Activated naive CD8-positive, alpha-beta T cell treated with anti-CD3 and anti-CD28 coated beads, Interleukin-2, amount 10 ng/mL, durations not matched to agents 7 days and 5 days (primary cell): Measurements from ENCODE around the gene BARD1. TPM values are rescaled to one million over a fixed set of nuclear protein-coding genes. Genes with fewer than 3 reads are reported as not detected.
"Not testable (repeated sequence)": the region's sequence is repeated elsewhere in the genome, so short reads cannot be mapped to it uniquely, and the experiment has no call there.

Experiments
- ATAC-seq: fragments of 150-1000 bp; cut with Tn5 transposase; one replicate; pipeline ENCODE4 v1.10.0; 2021; ENCODE audit warnings: low read depth, moderate library complexity
- POLR2A ChIA-PET: fragments of 350-600 bp; sonication (Branson Sonifier 250); formaldehyde crosslinking; loops from one replicate; lab custom pipeline; 2021; ENCODE audit warnings: antibody characterized with exemption; lab: Charles Lee
- DNase-seq: peaks from one replicate; pipeline ENCODE4 v3.0.0; 2021
- H3K27ac Mint-ChIP-seq: one replicate; pipeline ENCODE4 v1.8.0; 2022; ENCODE audit warnings: mild to moderate bottlenecking, mixed read lengths
- H3K27me3 Mint-ChIP-seq: one replicate; pipeline ENCODE4 v1.8.0; 2022; ENCODE audit warnings: mild to moderate bottlenecking, moderate library complexity, mixed read lengths
- H3K36me3 Mint-ChIP-seq: one replicate; pipeline ENCODE4 v1.8.0; 2021; ENCODE audit warnings: mild to moderate bottlenecking, mixed read lengths
- H3K4me1 Mint-ChIP-seq: one replicate; pipeline ENCODE4 v1.8.0; 2021; ENCODE audit warnings: mixed read lengths
- H3K4me3 Mint-ChIP-seq: one replicate; pipeline ENCODE4 v1.8.0; 2022; ENCODE audit warnings: mild to moderate bottlenecking, moderate library complexity, mixed read lengths
- H3K9me3 Mint-ChIP-seq: one replicate; pipeline ENCODE4 v1.8.0; 2021; ENCODE audit warnings: mixed read lengths
- total RNA-seq, 2 experiments: library from RNA; stranded (reverse); gene quantifications; one replicate each; pipeline ENCODE4 v1.2.3, GENCODE V29; 2021

The BARD1 gene
- total RNA-seq, 2 experiments from 2014 or later: 39.3 to 40.8 TPM

DNA sequence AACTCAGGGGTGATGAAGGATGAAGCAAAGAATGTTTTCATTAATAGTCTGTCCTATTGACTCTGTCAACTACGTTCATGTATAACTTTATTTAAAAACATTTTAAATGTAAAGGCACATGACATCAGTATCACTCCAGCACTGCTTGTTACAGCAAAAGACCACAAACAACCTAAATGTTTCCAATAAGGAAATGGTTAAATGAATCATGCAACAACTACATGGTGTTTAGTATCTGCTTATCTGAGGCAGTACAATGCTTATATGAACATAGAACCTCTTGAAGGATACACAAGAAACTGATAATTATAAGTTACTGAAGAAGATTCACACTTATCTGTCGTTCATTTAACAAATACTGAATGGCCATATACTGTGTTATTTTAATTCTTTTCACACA, 8.4 kb downstream of the BARD1 start:
- ATAC-seq: peak; percentile 52
- no peaks in the 10 kb centered on the region for H3K27me3 Mint-ChIP-seq
- POLR2A ChIA-PET: no interaction called here
- no peak overlapping the region for H3K27ac Mint-ChIP-seq
- H3K4me3 Mint-ChIP-seq: no peak overlapping the region
- no peaks in the 10 kb centered on the region for H3K9me3 Mint-ChIP-seq
- peaks cover 44% of the 10 kb centered on the region for H3K4me1 Mint-ChIP-seq
- peaks cover 47% of the 10 kb centered on the region for H3K36me3 Mint-ChIP-seq
- DNase-seq: no peak

- POLR2A ChIA-PET: no interaction called here
- Mint-ChIP-seq H3K36me3 (peaks cover 49% of the 10 kb centered on the region), H3K4me1 (peaks cover 40% of the 10 kb centered on the region), H3K27me3 (no peaks in the 10 kb centered on the region), H3K9me3 (no peaks in the 10 kb centered on the region), H3K4me3 (no peak overlapping the region), H3K27ac (no peak overlapping the region)
- DNase-seq (no peak), ATAC-seq (no peak)
Measured at GRCh38 chr2:214800180-214800579, 9.3 kb downstream of the BARD1 start.

- H3K9me3 Mint-ChIP-seq: no peaks in the 10 kb centered on the region
- H3K27ac Mint-ChIP-seq: no peak overlapping the region
- POLR2A ChIA-PET: no interaction called here
- H3K36me3 Mint-ChIP-seq: peaks cover 46% of the 10 kb centered on the region
- peaks cover 33% of the 10 kb centered on the region for H3K4me1 Mint-ChIP-seq
- ATAC-seq (no peak), DNase-seq (no peak)
- H3K4me3 Mint-ChIP-seq: no peak overlapping the region
- no peaks in the 10 kb centered on the region for H3K27me3 Mint-ChIP-seq
Measured at GRCh38 chr2:214796911-214797310, 12.6 kb downstream of the BARD1 start.

DNA sequence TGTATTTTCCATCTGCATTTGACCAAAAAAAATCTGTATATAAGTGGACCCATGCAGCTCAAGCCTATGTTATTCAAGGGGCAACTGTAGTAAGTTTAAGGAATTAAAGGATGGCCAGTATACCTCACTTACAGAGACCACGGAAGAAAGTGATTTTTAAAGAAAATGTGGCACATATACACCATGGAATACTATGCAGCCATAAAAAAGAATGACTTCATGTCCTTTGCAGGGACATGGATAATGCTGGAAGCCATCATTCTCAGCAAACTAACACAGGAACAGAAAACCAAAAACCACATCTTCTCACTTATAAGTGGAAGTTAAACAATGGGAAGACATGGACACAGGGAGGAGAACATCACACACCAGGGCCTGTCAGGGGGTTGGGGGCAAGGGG, 26.3 kb downstream of the BARD1 start:
- H3K27ac Mint-ChIP-seq, POLR2A ChIA-PET, H3K27me3 Mint-ChIP-seq, H3K9me3 Mint-ChIP-seq, H3K4me1 Mint-ChIP-seq, H3K4me3 Mint-ChIP-seq, DNase-seq, ATAC-seq: not testable (repeated sequence)
- H3K36me3 Mint-ChIP-seq: peaks cover 73% of the 10 kb centered on the region

DNA sequence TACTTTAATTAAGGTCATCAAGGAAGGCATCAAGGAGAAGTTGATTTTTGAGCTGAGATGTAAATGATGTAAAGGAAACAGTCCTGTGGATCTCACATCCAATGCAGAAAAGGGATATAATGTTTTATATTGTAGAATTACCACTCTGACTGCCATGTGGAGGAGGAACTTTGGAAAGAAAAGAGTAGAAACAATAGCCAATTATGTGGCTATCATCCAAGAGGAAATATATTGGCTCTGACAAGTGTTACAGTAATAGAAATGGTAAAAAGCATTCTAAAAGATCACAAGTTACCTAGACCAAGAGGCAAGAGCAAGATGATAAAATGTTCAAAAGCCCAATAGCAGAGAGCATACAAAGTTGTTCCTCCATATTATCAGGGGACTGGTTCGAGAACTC, 26.8 kb downstream of the BARD1 start:
- H3K4me3 Mint-ChIP-seq: no peak overlapping the region
- peaks cover 9% of the 10 kb centered on the region for H3K9me3 Mint-ChIP-seq
- H3K27me3 Mint-ChIP-seq: no peaks in the 10 kb centered on the region
- peaks cover 10% of the 10 kb centered on the region for H3K4me1 Mint-ChIP-seq
- H3K36me3 Mint-ChIP-seq: peaks cover 71% of the 10 kb centered on the region
- no peak for ATAC-seq
- no peak overlapping the region for H3K27ac Mint-ChIP-seq
- DNase-seq: no peak
- POLR2A ChIA-PET: no interaction called here

- POLR2A ChIA-PET: no interaction called here
- H3K36me3 Mint-ChIP-seq: peaks cover 78% of the 10 kb centered on the region
- no peak for DNase-seq
- H3K9me3 Mint-ChIP-seq: peaks cover 9% of the 10 kb centered on the region
- no peaks in the 10 kb centered on the region for H3K27me3 Mint-ChIP-seq
- no peak for ATAC-seq
- H3K27ac Mint-ChIP-seq: no peak overlapping the region
- H3K4me3 Mint-ChIP-seq: no peak overlapping the region
- H3K4me1 Mint-ChIP-seq: peaks cover 8% of the 10 kb centered on the region
Measured at GRCh38 chr2:214781226-214781625, 28.3 kb downstream of the BARD1 start.

DNA sequence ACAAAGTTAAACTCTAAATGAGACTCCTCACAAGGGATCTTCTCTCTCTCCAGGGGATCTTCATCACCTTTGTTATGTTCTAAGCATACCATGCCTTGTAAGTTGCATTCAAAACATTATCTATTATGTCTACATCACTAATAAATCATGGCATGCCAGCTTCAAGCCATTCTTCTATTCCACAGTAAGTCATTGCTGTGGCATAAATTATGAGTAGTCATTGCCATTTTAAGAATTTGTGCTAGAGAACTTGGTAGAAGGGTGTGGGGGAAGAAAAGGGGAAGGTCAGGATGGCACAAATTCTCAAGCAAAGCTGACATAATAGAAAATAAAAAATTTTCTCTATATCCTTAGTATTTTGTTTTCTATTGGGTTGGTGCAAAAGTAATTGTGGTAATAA, 33.5 kb downstream of the BARD1 start:
- Mint-ChIP-seq H3K4me3 (no peak overlapping the region), H3K9me3 (no peaks in the 10 kb centered on the region), H3K36me3 (peaks cover 57% of the 10 kb centered on the region), H3K27ac (no peak overlapping the region), H3K27me3 (no peaks in the 10 kb centered on the region), H3K4me1 (peaks cover 2% of the 10 kb centered on the region)
- ATAC-seq (no peak), DNase-seq (no peak)
- POLR2A ChIA-PET: no interaction called here

DNA sequence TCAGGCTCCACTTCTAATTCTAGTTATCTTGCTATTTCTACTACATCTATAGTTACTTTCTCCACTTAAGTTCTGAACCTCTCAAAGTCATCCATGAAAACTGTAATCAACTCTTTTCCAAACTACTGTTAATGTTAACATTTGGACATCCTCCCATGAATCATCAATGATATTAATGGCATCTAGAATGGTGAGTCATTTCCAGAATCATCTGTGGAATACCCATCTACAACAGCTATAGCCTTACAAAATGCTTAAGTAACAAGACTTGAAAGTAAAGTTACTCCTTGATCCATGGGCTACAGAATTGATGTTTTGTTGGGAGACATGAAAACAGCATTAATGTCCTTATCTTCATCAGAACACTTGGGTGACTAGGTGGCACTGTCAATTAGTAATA, 35.4 kb downstream of the BARD1 start:
- Mint-ChIP-seq H3K4me1 (peaks cover under 1% of the 10 kb centered on the region), H3K36me3 (peaks cover 44% of the 10 kb centered on the region), H3K27me3 (no peaks in the 10 kb centered on the region), H3K9me3 (no peaks in the 10 kb centered on the region), H3K4me3 (no peak overlapping the region), H3K27ac (no peak overlapping the region)
- POLR2A ChIA-PET: interaction anchor here (0.6 kb wide), 1 partner anchor 25 kb away, joined by 5 read pairs; no protein-coding TSS in a partner anchor
- DNase-seq: no peak
- no peak for ATAC-seq

DNA sequence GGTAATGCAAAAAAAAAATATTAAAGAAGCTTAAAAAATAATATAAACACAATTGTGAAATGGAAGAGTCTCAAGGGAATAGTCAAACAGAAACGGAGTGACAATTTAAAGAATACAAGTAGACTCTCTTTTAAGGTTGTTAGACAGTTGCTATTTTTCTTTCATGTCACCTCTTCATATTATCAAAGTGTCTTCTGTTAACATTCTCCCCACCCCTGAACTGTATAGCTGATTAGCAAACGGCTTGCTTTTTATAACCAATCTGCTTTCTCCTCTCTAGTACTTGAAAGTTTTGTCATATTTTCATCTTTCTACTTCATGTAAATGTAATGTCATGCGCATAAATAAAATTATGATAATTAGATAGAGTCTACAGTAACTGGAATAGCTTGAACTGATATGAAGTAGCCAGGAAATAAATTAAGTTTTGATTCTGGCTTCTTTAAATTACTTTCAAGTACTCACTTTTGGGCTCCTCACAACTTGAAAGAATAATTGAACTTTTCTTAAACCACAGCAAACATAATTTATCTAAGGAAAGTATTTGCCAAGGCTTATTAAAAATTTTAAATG, 37.0 kb downstream of the BARD1 start:
- POLR2A ChIA-PET: interaction anchor here (0.6 kb wide), 1 partner anchor 539 kb away, joined by 5 read pairs; no protein-coding TSS in a partner anchor
- H3K9me3 Mint-ChIP-seq: no peaks in the 10 kb centered on the region
- ATAC-seq: no peak
- H3K4me3 Mint-ChIP-seq: no peak overlapping the region
- peaks cover 1% of the 10 kb centered on the region for H3K4me1 Mint-ChIP-seq
- no peaks in the 10 kb centered on the region for H3K27me3 Mint-ChIP-seq
- no peak for DNase-seq
- H3K36me3 Mint-ChIP-seq: peaks cover 48% of the 10 kb centered on the region
- H3K27ac Mint-ChIP-seq: no peak overlapping the region

GRCh38 chr2:214765180-214765579, 44.3 kb downstream of the BARD1 start:
- DNase-seq (no peak), ATAC-seq (no peak)
- Mint-ChIP-seq H3K27me3 (no peaks in the 10 kb centered on the region), H3K27ac (no peak overlapping the region), H3K36me3 (peaks cover 50% of the 10 kb centered on the region), H3K4me1 (peaks cover 1% of the 10 kb centered on the region), H3K4me3 (no peak overlapping the region), H3K9me3 (no peaks in the 10 kb centered on the region)
- POLR2A ChIA-PET: no interaction called here

GRCh38 chr2:214753455-214753854, 56.0 kb downstream of the BARD1 start:
- ATAC-seq (no peak), DNase-seq (no peak)
- Mint-ChIP-seq H3K4me3 (no peak overlapping the region), H3K4me1 (peaks cover 9% of the 10 kb centered on the region), H3K27me3 (no peaks in the 10 kb centered on the region), H3K27ac (no peak overlapping the region), H3K9me3 (no peaks in the 10 kb centered on the region), H3K36me3 (peaks cover 59% of the 10 kb centered on the region)
- POLR2A ChIA-PET: no interaction called here

DNA sequence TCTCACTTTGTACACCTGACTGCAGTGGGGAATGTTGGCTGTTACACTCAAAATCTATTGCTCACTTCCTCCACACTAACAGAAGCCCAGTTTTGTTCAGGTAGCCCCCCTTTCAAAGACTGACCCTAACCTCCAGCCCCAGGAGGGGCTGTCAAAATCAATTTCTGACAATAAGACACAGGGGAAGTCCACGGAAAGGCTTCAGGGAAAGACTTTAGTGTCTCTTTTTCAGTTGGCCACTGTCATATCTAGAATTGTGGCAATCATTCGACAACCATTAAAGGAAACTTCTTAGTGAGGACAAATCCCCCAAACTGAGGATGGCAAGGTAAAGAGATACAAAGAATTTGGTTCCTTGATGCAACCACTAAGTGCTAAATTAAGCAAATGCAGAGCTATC, 59.0 kb downstream of the BARD1 start:
- DNase-seq (no peak), ATAC-seq (no peak)
- no peaks in the 10 kb centered on the region for H3K27me3 Mint-ChIP-seq
- H3K9me3 Mint-ChIP-seq: no peaks in the 10 kb centered on the region
- peaks cover 8% of the 10 kb centered on the region for H3K4me1 Mint-ChIP-seq
- POLR2A ChIA-PET: no interaction called here
- H3K36me3 Mint-ChIP-seq: peaks cover 51% of the 10 kb centered on the region
- H3K4me3 Mint-ChIP-seq: no peak overlapping the region
- no peak overlapping the region for H3K27ac Mint-ChIP-seq

- POLR2A ChIA-PET: no interaction called here
- Mint-ChIP-seq H3K27ac (no peak overlapping the region), H3K27me3 (no peaks in the 10 kb centered on the region)
Measured at GRCh38 chr2:214747992-214748391, 61.5 kb downstream of the BARD1 start.

GRCh38 chr2:214742119-214742518, 67.4 kb downstream of the BARD1 start:
- no peak overlapping the region for H3K4me3 Mint-ChIP-seq
- ATAC-seq: no peak
- POLR2A ChIA-PET: no interaction called here
- no peaks in the 10 kb centered on the region for H3K27me3 Mint-ChIP-seq
- DNase-seq: no peak
- peaks cover 43% of the 10 kb centered on the region for H3K36me3 Mint-ChIP-seq
- H3K4me1 Mint-ChIP-seq: peaks cover 7% of the 10 kb centered on the region
- no peak overlapping the region for H3K27ac Mint-ChIP-seq
- no peaks in the 10 kb centered on the region for H3K9me3 Mint-ChIP-seq

More at GRCh38 chr2:214747992-214748391, 61.5 kb downstream of the BARD1 start:
- no peak for DNase-seq
- no peaks in the 10 kb centered on the region for H3K9me3 Mint-ChIP-seq
- no peak overlapping the region for H3K4me3 Mint-ChIP-seq
- H3K4me1 Mint-ChIP-seq: peaks cover 6% of the 10 kb centered on the region
- H3K36me3 Mint-ChIP-seq: peaks cover 60% of the 10 kb centered on the region
- ATAC-seq: no peak
